Ascending aorta (tissue), 2 donors: ENCODE data around the gene PMM2. TPM values are rescaled to one million over a fixed set of nuclear protein-coding genes. Genes with fewer than 3 reads are reported as not detected.
"Not testable (repeated sequence)": the region's sequence is repeated elsewhere in the genome, so short reads cannot be mapped to it uniquely, and the experiment has no call there.

Experiments
- DNase-seq, 2 donors: peaks; one replicate each; pipeline ENCODE4 v3.0.0-alpha.2; 2019; ENCODE audit warnings: low spot score in 2 of 2
- H3K27ac ChIP-seq, 2 donors: fragments of 200-600 bp; sonication (generic); one replicate each; pipeline ENCODE4 v1.5.1; 2016 to 2017; ENCODE audit warnings: mild to moderate bottlenecking in 1 of 2
- H3K27me3 ChIP-seq: fragments of 200-600 bp; sonication (generic); one replicate; pipeline ENCODE4 v1.5.1; 2017
- H3K36me3 ChIP-seq, 2 donors: fragments of 200-600 bp; sonication (generic); one replicate each; pipeline ENCODE4 v1.5.1; 2016
- H3K4me1 ChIP-seq, 2 donors: fragments of 200-600 bp; sonication (generic); one replicate each; pipeline ENCODE4 v1.5.1; 2016 to 2017; ENCODE audit warnings: mild to moderate bottlenecking in 1 of 2
- H3K4me3 ChIP-seq, 2 donors: fragments of 200-600 bp; sonication (generic); one replicate each; pipeline ENCODE4 v1.5.1; 2016 to 2017; ENCODE audit warnings: mild to moderate bottlenecking in 1 of 2
- H3K9me3 ChIP-seq, 2 donors: fragments of 200-600 bp; sonication (generic); one replicate each; pipeline ENCODE4 v1.5.1; 2016
- intact Hi-C: fragments of 100-400 bp; cut with DNase I; formaldehyde crosslinking; loops from one replicate; pipeline ENCODE4 v1.15.1; 2023
- total RNA-seq: library from RNA; depleted of rRNA; stranded (reverse); fragments of >200 nt; gene quantifications from one replicate; pipeline ENCODE4 v1.1.0, GENCODE V29; 2016
- TF ChIP-seq, protein P1 (sequence below), 3 experiments: fragments of 200-600 bp in 2 of 3; fragments of 450-650 bp in 1 of 3; sonication (generic) in 2 of 3; IDR thresholded peaks; one replicate each; pipeline ENCODE4 v1.5.1; 2016 to 2019; ENCODE audit warnings: antibody characterized with exemption in 3 of 3, mild to moderate bottlenecking in 1 of 3, moderate library complexity in 1 of 3

PMM2 gene
- total RNA-seq, 1 donor from 2014 or later: 17.9 TPM

DNA sequence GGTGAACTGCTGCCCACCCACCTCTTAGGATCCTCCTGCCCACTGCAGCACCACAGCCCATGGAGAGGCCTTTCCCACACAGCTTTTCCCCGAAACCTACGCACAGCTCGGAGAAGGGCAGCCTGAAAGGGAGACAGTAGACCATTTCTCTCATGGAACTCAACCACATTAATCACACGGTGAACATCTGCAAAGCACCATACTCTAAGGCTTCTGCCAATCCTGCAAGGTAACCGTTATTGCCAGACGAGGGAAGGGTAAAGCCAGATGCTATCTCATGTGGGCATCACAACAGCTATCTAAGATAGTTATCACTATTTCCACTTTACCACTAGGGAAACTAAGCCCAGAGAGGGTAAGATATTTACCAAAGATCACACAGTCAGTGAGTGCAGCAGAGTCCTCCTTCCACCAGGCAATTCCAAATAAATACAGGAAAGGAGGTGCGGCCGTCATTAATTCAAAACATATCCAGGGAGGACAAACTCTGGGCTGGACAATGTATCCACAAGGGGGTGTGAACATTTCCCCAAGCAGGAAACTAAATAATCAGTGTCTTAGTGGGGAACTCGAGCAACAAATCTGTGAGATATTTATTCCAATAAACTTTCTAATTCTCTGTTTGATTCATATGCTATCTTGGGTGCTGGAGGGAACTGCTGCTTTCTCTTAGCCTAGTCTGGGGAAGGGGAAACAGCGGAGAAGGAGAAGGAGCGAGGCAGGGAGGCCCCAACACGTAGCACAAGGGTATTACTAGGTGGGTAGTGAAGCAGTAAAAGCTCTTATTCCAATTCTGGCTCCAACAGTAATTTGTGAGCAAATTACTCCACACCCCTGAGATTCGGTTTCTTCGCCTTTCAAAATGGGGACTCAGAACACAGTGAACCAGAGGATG, 923 bp upstream of the PMM2 start:
- Histone ChIP-seq H3K36me3 (peaks cover 4 to 5% of the 10 kb centered on the region in 2 donors), H3K4me1 (peaks cover 5 to 29% of the 10 kb centered on the region in 2 donors), H3K27ac (peak overlapping the region; percentile 71 to 90), H3K9me3 (no peaks in the 10 kb centered on the region), H3K27me3 (no peaks in the 10 kb centered on the region), H3K4me3 (peak overlapping the region; percentile 92 to 93)
- TF ChIP-seq, protein P1, sequence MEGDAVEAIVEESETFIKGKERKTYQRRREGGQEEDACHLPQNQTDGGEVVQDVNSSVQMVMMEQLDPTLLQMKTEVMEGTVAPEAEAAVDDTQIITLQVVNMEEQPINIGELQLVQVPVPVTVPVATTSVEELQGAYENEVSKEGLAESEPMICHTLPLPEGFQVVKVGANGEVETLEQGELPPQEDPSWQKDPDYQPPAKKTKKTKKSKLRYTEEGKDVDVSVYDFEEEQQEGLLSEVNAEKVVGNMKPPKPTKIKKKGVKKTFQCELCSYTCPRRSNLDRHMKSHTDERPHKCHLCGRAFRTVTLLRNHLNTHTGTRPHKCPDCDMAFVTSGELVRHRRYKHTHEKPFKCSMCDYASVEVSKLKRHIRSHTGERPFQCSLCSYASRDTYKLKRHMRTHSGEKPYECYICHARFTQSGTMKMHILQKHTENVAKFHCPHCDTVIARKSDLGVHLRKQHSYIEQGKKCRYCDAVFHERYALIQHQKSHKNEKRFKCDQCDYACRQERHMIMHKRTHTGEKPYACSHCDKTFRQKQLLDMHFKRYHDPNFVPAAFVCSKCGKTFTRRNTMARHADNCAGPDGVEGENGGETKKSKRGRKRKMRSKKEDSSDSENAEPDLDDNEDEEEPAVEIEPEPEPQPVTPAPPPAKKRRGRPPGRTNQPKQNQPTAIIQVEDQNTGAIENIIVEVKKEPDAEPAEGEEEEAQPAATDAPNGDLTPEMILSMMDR (IDR thresholded peaks at IDR 0.05): no peak
- DNase-seq: no peak
- intact Hi-C loops: loop anchor here (1.0 to 10.0 kb wide), 7 partner anchors 73 to 298 kb away; partner anchors contain the start of genes ABAT, CARHSP1, HAPSTR1 and LITAFD

DNA sequence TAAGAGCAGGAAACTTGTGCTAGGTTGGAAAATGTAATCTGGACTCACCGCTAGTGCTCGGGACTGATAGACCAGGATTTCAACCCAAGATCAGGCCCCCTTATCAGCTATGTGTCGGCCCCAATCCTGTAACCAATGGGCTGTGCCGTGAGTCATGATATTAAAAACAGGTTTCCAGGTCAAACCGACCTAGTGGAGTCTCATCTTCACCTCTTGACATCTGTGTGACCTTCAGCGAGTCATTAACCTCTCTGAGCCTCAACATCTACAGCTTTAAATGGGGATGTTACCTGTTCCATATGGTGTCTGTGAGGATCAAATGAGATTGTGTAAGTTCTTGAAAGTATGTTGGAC, 512 bp downstream of the PMM2 start:
- peak overlapping the region; percentile 92 to 93 for H3K4me3 ChIP-seq
- H3K9me3 ChIP-seq: no peaks in the 10 kb centered on the region
- H3K27ac ChIP-seq: peak overlapping the region; percentile 71 to 90
- peaks cover 18 to 19% of the 10 kb centered on the region in 2 donors for H3K36me3 ChIP-seq
- H3K4me1 ChIP-seq: peaks cover 5 to 29% of the 10 kb centered on the region in 2 donors
- TF ChIP-seq, protein P1 (IDR thresholded peaks at IDR 0.05): no peak
- intact Hi-C loops: loop anchor here (5.0 to 10.0 kb wide), 3 partner anchors 84 to 297 kb away; partner anchors contain the start of genes HAPSTR1, LITAFD and USP7
- no peak for DNase-seq
- no peaks in the 10 kb centered on the region for H3K27me3 ChIP-seq

DNA sequence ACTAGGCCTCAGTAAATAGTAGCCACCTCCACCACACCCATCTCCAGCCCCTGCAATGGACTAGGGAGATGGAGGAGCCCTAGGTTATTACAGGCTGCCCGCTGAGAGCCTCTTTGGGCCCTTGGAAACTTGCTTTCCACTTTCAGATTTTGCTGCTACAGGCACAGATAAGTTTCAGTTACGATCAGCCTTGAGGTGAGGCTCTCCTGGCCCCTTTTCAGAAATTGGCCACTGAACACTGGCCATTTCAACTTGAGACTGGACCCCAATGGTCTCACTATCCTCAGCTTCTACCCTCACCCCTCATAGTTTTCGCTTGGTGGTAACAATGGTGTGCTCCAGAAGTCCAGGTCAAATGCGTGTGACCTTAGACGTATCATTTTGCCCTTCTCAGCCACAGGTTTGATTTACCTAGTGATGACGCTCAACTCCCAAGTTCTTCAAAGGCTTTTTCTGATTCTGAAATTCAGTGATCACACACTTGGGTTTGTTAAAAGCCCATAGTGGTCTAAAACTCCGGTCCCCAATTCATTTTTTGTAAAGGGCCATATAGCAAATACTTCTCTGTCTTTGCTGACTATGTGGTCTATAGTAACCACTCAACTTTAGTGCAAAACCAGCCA, 1.0 kb downstream of the PMM2 start:
- Histone ChIP-seq H3K9me3 (no peaks in the 10 kb centered on the region), H3K27ac (peak overlapping the region; percentile 71 to 90), H3K27me3 (no peaks in the 10 kb centered on the region), H3K4me1 (peaks cover 5 to 29% of the 10 kb centered on the region in 2 donors), H3K4me3 (peak overlapping the region; percentile 92 to 93), H3K36me3 (peaks cover 21 to 24% of the 10 kb centered on the region in 2 donors)
- intact Hi-C loops: loop anchor here (5.0 to 10.0 kb wide), 3 partner anchors 84 to 296 kb away; partner anchors contain the start of genes HAPSTR1, LITAFD and USP7
- TF ChIP-seq, protein P1 (IDR thresholded peaks at IDR 0.05): no peak
- no peak for DNase-seq

DNA sequence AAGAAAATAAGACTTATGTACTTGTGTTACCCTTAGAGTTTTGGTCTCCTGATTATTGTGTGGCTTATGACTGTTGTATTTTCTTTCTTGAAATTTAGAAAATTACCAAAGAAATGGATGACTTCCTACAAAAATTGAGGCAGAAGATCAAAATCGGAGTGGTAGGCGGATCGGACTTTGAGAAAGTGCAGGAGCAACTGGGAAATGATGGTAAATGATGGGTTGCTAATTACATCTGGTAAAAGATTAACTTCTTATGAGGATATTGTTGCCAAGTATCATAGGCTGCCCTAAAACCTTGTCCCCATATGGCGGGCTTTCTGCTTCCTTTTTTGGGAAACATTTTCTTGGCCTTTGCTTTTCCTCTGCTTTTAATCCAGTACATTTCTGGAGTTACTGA, 4.1 kb downstream of the PMM2 start:
- DNase-seq: no peak
- H3K9me3 ChIP-seq: no peaks in the 10 kb centered on the region
- intact Hi-C loops: no loop called here
- H3K27ac ChIP-seq: no peak overlapping the region
- no peak overlapping the region for H3K4me3 ChIP-seq
- TF ChIP-seq, protein P1 (IDR thresholded peaks at IDR 0.05): no peak
- H3K4me1 ChIP-seq: peaks cover 5 to 21% of the 10 kb centered on the region in 2 donors
- peaks cover 46 to 53% of the 10 kb centered on the region in 2 donors for H3K36me3 ChIP-seq
- no peaks in the 10 kb centered on the region for H3K27me3 ChIP-seq

DNA sequence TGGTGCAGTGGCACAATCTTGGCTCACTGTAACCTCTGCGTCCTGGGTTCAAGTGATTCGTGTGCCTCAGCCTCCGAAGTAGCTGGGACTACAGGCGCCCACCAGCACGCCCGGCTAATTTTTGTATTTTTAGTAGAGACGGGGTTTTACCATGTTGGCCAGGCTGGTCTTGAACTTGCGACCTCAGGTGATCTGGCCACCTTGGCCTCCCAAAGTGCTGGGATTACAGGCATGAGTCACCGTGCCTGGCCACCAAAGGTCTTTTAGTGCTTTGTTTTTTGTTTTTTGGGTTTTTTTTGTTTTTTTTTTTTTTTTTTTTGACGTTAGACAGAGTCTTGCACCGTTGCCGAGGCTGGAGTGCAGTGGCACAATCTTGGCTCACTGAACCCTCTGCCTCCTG, 6.1 kb downstream of the PMM2 start:
- DNase-seq, H3K4me3 ChIP-seq, intact Hi-C loops, H3K9me3 ChIP-seq, H3K27ac ChIP-seq, H3K27me3 ChIP-seq: not testable (repeated sequence)
- Histone ChIP-seq H3K36me3 (peaks cover 64 to 74% of the 10 kb centered on the region in 2 donors), H3K4me1 (peaks cover 5 to 17% of the 10 kb centered on the region in 2 donors)

DNA sequence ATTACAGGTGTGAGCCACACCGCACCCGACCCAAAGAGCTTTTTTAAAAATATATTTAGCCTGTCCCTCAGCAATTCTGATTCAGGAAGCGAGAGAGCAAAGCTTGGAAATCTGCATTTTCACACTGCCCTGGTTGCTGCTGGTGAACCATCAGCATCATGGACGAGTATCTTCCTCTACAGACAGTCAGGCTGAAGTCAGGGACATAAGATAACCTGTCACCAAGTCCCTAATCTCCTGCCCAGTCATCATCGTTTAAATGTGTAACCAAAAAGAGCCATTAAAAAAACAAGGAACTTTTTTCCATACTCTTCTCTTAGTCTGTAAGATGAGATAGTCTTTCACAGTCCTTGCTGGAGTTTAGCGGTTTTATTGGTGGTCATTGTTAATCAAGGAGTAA, 6.7 kb downstream of the PMM2 start:
- TF ChIP-seq, protein P1 (IDR thresholded peaks at IDR 0.05): no peak
- H3K27ac ChIP-seq: no peak overlapping the region
- H3K36me3 ChIP-seq: peaks cover 70 to 79% of the 10 kb centered on the region in 2 donors
- H3K4me3 ChIP-seq: no peak overlapping the region
- DNase-seq: no peak
- H3K27me3 ChIP-seq: no peaks in the 10 kb centered on the region
- peaks cover 1 to 12% of the 10 kb centered on the region in 2 donors for H3K4me1 ChIP-seq
- intact Hi-C loops: no loop called here
- no peaks in the 10 kb centered on the region for H3K9me3 ChIP-seq
